ENCODE results near the gene NEURL1. TPM values are rescaled to one million over a fixed set of nuclear protein-coding genes. Genes with fewer than 3 reads are reported as not detected.
"Not testable (repeated sequence)": the region's sequence is repeated elsewhere in the genome, so short reads cannot be mapped to it uniquely, and the experiment has no call there.

The NEURL1 gene
- total and polyA plus RNA-seq, 2 donors, result 1.6 to 3.0 TPM

- peaks cover 0 to 3% of the 10 kb centered on the region in 2 donors for H3K27me3 ChIP-seq (ENCODE audit: control insufficient read depth in 2 of 2, insufficient read depth in 1 of 2, low read length in 1 of 2)
- peaks cover 9 to 22% of the 10 kb centered on the region in 2 donors for H3K4me1 ChIP-seq (ENCODE audit: control insufficient read depth in 2 of 2, insufficient read depth in 2 of 2, low read length in 2 of 2)
- no peak overlapping the region for H3K4me3 ChIP-seq (ENCODE audit: low read length in 2 of 2)
- no peaks in the 10 kb centered on the region for H3K9me3 ChIP-seq (ENCODE audit: control insufficient read depth in 2 of 2, insufficient read depth in 1 of 2, low read length in 1 of 2)
- no peaks in the 10 kb centered on the region for H3K36me3 ChIP-seq (ENCODE audit: control insufficient read depth in 2 of 2, insufficient read depth in 2 of 2, low read length in 1 of 2)
- WGBS, result 95% methylated on average over 32 of the region's 32 CpGs
- DNase-seq (ENCODE audit: low read depth in 6 of 9, low spot score in 9 of 9), result no peak
- H3K27ac ChIP-seq (ENCODE audit: low read depth in 1 of 2, low read length in 1 of 2), result no peak overlapping the region
Observed at GRCh38 chr10:103473261-103473671, 20.2 kb upstream of the NEURL1 start.

DNA sequence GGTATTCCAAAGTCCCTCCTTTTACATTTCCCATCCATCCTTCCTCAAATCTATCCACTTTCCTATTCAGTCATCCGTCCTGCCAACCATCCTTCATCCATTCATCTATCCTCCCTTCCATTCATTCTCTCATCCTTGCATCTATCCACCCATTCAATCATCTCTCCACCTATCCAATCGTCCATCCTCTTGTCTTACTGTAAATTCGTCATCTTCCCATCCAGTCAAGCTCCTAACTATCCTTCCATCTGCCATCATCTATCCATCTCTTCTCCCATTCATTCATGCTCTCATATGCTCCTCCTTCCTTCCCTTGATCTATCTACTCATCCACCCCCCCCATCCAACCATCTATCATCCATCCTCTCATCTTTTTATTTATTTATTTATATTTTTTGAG, 19.4 kb upstream of the NEURL1 start:
- peaks cover 0 to 3% of the 10 kb centered on the region in 2 donors for H3K27me3 ChIP-seq (ENCODE audit: control insufficient read depth in 2 of 2, insufficient read depth in 1 of 2, low read length in 1 of 2)
- H3K36me3 ChIP-seq (ENCODE audit: control insufficient read depth in 2 of 2, insufficient read depth in 2 of 2, low read length in 1 of 2), result no peaks in the 10 kb centered on the region
- peaks cover 9 to 22% of the 10 kb centered on the region in 2 donors for H3K4me1 ChIP-seq (ENCODE audit: control insufficient read depth in 2 of 2, insufficient read depth in 2 of 2, low read length in 2 of 2)
- H3K27ac ChIP-seq (ENCODE audit: low read depth in 1 of 2, low read length in 1 of 2), result no peak overlapping the region
- H3K4me3 ChIP-seq (ENCODE audit: low read length in 2 of 2), result no peak overlapping the region
- H3K9me3 ChIP-seq (ENCODE audit: control insufficient read depth in 2 of 2, insufficient read depth in 1 of 2, low read length in 1 of 2), result no peaks in the 10 kb centered on the region
- DNase-seq (ENCODE audit: low read depth in 6 of 9, low spot score in 9 of 9), result no peak
- WGBS, result 94% methylated on average over 3 of the region's 3 CpGs

- no peak overlapping the region for H3K27ac ChIP-seq (ENCODE audit: low read depth in 1 of 2, low read length in 1 of 2)
- H3K27me3 ChIP-seq (ENCODE audit: control insufficient read depth in 2 of 2, insufficient read depth in 1 of 2, low read length in 1 of 2), result peaks cover 0 to 3% of the 10 kb centered on the region in 2 donors
- DNase-seq (ENCODE audit: low read depth in 6 of 9, low spot score in 9 of 9), result no peak
- WGBS, result 95% methylated on average over 4 of the region's 4 CpGs
- no peaks in the 10 kb centered on the region for H3K36me3 ChIP-seq (ENCODE audit: control insufficient read depth in 2 of 2, insufficient read depth in 2 of 2, low read length in 1 of 2)
- peaks cover 9 to 20% of the 10 kb centered on the region in 2 donors for H3K4me1 ChIP-seq (ENCODE audit: control insufficient read depth in 2 of 2, insufficient read depth in 2 of 2, low read length in 2 of 2)
- no peaks in the 10 kb centered on the region for H3K9me3 ChIP-seq (ENCODE audit: control insufficient read depth in 2 of 2, insufficient read depth in 1 of 2, low read length in 1 of 2)
- no peak overlapping the region for H3K4me3 ChIP-seq (ENCODE audit: low read length in 2 of 2)
Observed at GRCh38 chr10:103475437-103475836, 18.1 kb upstream of the NEURL1 start.

GRCh38 chr10:103476046-103476768, 17.3 kb upstream of the NEURL1 start:
- no peaks in the 10 kb centered on the region for H3K9me3 ChIP-seq (ENCODE audit: control insufficient read depth in 2 of 2, insufficient read depth in 1 of 2, low read length in 1 of 2)
- no peaks in the 10 kb centered on the region for H3K36me3 ChIP-seq (ENCODE audit: control insufficient read depth in 2 of 2, insufficient read depth in 2 of 2, low read length in 1 of 2)
- H3K27me3 ChIP-seq (ENCODE audit: control insufficient read depth in 2 of 2, insufficient read depth in 1 of 2, low read length in 1 of 2), result no peaks in the 10 kb centered on the region
- WGBS, result 85% methylated on average over 11 of the region's 11 CpGs
- DNase-seq (ENCODE audit: low read depth in 6 of 9, low spot score in 9 of 9), result no peak
- H3K27ac ChIP-seq (ENCODE audit: low read depth in 1 of 2, low read length in 1 of 2), result no peak overlapping the region
- peaks cover 5 to 13% of the 10 kb centered on the region in 2 donors for H3K4me1 ChIP-seq (ENCODE audit: control insufficient read depth in 2 of 2, insufficient read depth in 2 of 2, low read length in 2 of 2)
- no peak overlapping the region for H3K4me3 ChIP-seq (ENCODE audit: low read length in 2 of 2)

- no peak for DNase-seq (ENCODE audit: low read depth in 6 of 9, low spot score in 9 of 9)
- 97% methylated on average over 22 of the region's 22 CpGs for WGBS
Observed at GRCh38 chr10:103478671-103479070, 14.8 kb upstream of the NEURL1 start.

GRCh38 chr10:103479135-103479534, 14.4 kb upstream of the NEURL1 start, which contains the start of gene CALHM3:
TSS of gene CALHM3 (minus strand) at chr10:103479240. CDS start at chr10:103479032, 208 bp downstream.
- Histone ChIP-seq H3K27ac (ENCODE audit: low read depth in 1 of 2, low read length in 1 of 2) (no peak within 1 kb of the TSS), H3K4me3 (ENCODE audit: low read length in 2 of 2) (no peak within 1 kb of the TSS), H3K27me3 (ENCODE audit: control insufficient read depth in 2 of 2, insufficient read depth in 1 of 2, low read length in 1 of 2) (no peaks in the 10 kb centered on the region), H3K4me1 (ENCODE audit: control insufficient read depth in 2 of 2, insufficient read depth in 2 of 2, low read length in 2 of 2) (peaks cover 0 to 3% of the 10 kb centered on the region in 2 donors), H3K9me3 (ENCODE audit: control insufficient read depth in 2 of 2, insufficient read depth in 1 of 2, low read length in 1 of 2) (no peaks in the 10 kb centered on the region), H3K36me3 (ENCODE audit: control insufficient read depth in 2 of 2, insufficient read depth in 2 of 2, low read length in 1 of 2) (no peaks in the 10 kb centered on the region)
- 97% methylated on average over 7 of the region's 7 CpGs for WGBS
- DNase-seq (ENCODE audit: low read depth in 6 of 9, low spot score in 9 of 9), result no peak

More at GRCh38 chr10:103478671-103479070, 14.8 kb upstream of the NEURL1 start:
- no peak overlapping the region for H3K4me3 ChIP-seq (ENCODE audit: low read length in 2 of 2)
- H3K27me3 ChIP-seq (ENCODE audit: control insufficient read depth in 2 of 2, insufficient read depth in 1 of 2, low read length in 1 of 2), result no peaks in the 10 kb centered on the region
- no peaks in the 10 kb centered on the region for H3K9me3 ChIP-seq (ENCODE audit: control insufficient read depth in 2 of 2, insufficient read depth in 1 of 2, low read length in 1 of 2)
- H3K36me3 ChIP-seq (ENCODE audit: control insufficient read depth in 2 of 2, insufficient read depth in 2 of 2, low read length in 1 of 2), result no peaks in the 10 kb centered on the region
- peaks cover 0 to 3% of the 10 kb centered on the region in 2 donors for H3K4me1 ChIP-seq (ENCODE audit: control insufficient read depth in 2 of 2, insufficient read depth in 2 of 2, low read length in 2 of 2)
- no peak overlapping the region for H3K27ac ChIP-seq (ENCODE audit: low read depth in 1 of 2, low read length in 1 of 2)

GRCh38 chr10:103480521-103480920, 13.0 kb upstream of the NEURL1 start:
- no peaks in the 10 kb centered on the region for H3K27me3 ChIP-seq (ENCODE audit: control insufficient read depth in 2 of 2, insufficient read depth in 1 of 2, low read length in 1 of 2)
- H3K4me1 ChIP-seq (ENCODE audit: control insufficient read depth in 2 of 2, insufficient read depth in 2 of 2, low read length in 2 of 2), result peaks cover 0 to 3% of the 10 kb centered on the region in 2 donors
- no peaks in the 10 kb centered on the region for H3K9me3 ChIP-seq (ENCODE audit: control insufficient read depth in 2 of 2, insufficient read depth in 1 of 2, low read length in 1 of 2)
- no peak for DNase-seq (ENCODE audit: low read depth in 6 of 9, low spot score in 9 of 9)
- H3K36me3 ChIP-seq (ENCODE audit: control insufficient read depth in 2 of 2, insufficient read depth in 2 of 2, low read length in 1 of 2), result no peaks in the 10 kb centered on the region
- no peak overlapping the region for H3K4me3 ChIP-seq (ENCODE audit: low read length in 2 of 2)
- 93% methylated on average over 5 of the region's 5 CpGs for WGBS
- no peak overlapping the region for H3K27ac ChIP-seq (ENCODE audit: low read depth in 1 of 2, low read length in 1 of 2)

DNA sequence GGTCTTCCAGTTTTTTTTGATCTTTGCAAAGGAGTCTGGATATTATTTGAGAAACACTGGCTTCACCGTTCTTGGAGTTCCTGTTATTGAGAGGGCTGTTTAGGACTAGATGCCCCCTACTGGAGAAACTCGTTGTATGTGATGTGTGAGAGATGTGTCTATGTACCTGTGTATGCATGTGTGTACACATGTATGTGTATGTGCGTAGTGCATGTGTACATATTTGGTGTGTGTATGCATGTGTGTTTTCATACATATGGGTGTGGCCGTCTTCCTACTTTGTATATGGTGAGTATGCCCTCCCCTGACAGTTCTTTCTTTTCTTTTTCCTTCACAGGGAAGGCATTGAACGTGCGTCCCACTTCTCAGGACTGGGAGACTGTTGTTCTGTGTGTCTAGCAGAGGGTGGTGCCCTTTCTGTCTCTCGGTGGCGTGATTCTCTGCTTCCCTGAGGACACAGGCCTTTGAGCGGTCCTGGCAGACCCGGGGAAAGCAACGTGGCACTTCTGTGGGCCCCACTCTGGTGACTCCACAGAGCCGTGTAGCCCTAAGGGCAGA, 11.5 kb upstream of the NEURL1 start:
- H3K36me3 ChIP-seq (ENCODE audit: control insufficient read depth in 2 of 2, insufficient read depth in 2 of 2, low read length in 1 of 2), result no peaks in the 10 kb centered on the region
- no peaks in the 10 kb centered on the region for H3K27me3 ChIP-seq (ENCODE audit: control insufficient read depth in 2 of 2, insufficient read depth in 1 of 2, low read length in 1 of 2)
- WGBS, result 66% methylated on average over 12 of the region's 12 CpGs
- peak in 4 of 9 donors; percentile 48 to 77 (median 63) for DNase-seq (ENCODE audit: low read depth in 6 of 9, low spot score in 9 of 9)
- no peak overlapping the region for H3K4me3 ChIP-seq (ENCODE audit: low read length in 2 of 2)
- H3K9me3 ChIP-seq (ENCODE audit: control insufficient read depth in 2 of 2, insufficient read depth in 1 of 2, low read length in 1 of 2), result no peaks in the 10 kb centered on the region
- no peaks in the 10 kb centered on the region for H3K4me1 ChIP-seq (ENCODE audit: control insufficient read depth in 2 of 2, insufficient read depth in 2 of 2, low read length in 2 of 2)
- H3K27ac ChIP-seq (ENCODE audit: low read depth in 1 of 2, low read length in 1 of 2), result no peak overlapping the region

GRCh38 chr10:103486635-103487409, 6.7 kb upstream of the NEURL1 start:
- H3K36me3 ChIP-seq (ENCODE audit: control insufficient read depth in 2 of 2, insufficient read depth in 2 of 2, low read length in 1 of 2); H3K9me3 ChIP-seq (ENCODE audit: control insufficient read depth in 2 of 2, insufficient read depth in 1 of 2, low read length in 1 of 2); H3K27ac ChIP-seq (ENCODE audit: low read depth in 1 of 2, low read length in 1 of 2); H3K27me3 ChIP-seq (ENCODE audit: control insufficient read depth in 2 of 2, insufficient read depth in 1 of 2, low read length in 1 of 2); DNase-seq (ENCODE audit: low read depth in 6 of 9, low spot score in 9 of 9); H3K4me1 ChIP-seq (ENCODE audit: control insufficient read depth in 2 of 2, insufficient read depth in 2 of 2, low read length in 2 of 2); H3K4me3 ChIP-seq (ENCODE audit: low read length in 2 of 2): not testable (repeated sequence)
- 94% methylated on average over 8 of the region's 8 CpGs for WGBS
